Smooth muscle cell (in vitro differentiated cells): ENCODE data around the gene NEUROD2. TPM values are rescaled to one million over a fixed set of nuclear protein-coding genes. Genes with fewer than 3 reads are reported as not detected.

ENCODE experiments used
- DNase-seq: peaks from one replicate; lab custom pipeline; 2025; ENCODE audit not compliant: unreplicated experiment; lab: John Stamatoyannopoulos, UW
- H2AFZ ChIP-seq: fragments of 200-600 bp; sonication (generic); 2 replicates; pipeline ENCODE4 v1.6.0; 2016; ENCODE audit warnings: antibody characterized with exemption, low read depth, mild to moderate bottlenecking
- H3F3A ChIP-seq: fragments of 200-600 bp; sonication (generic); 2 replicates; pipeline ENCODE4 v1.6.0; 2017; ENCODE audit warnings: antibody characterized with exemption, low read depth
- H3K27ac ChIP-seq: fragments of 200-600 bp; sonication (generic); 2 replicates; pipeline ENCODE4 v1.5.1; 2016; ENCODE audit warnings: low read depth, mild to moderate bottlenecking
- H3K27me3 ChIP-seq: fragments of 200-600 bp; sonication (generic); 2 replicates; pipeline ENCODE4 v1.6.1; 2016; ENCODE audit warnings: low read depth, mild to moderate bottlenecking
- H3K36me3 ChIP-seq: fragments of 200-600 bp; sonication (generic); 2 replicates; pipeline ENCODE4 v1.5.1; 2016; ENCODE audit warnings: low read depth
- H3K4me1 ChIP-seq: fragments of 200-600 bp; sonication (generic); 2 replicates; pipeline ENCODE4 v1.5.1; 2016; ENCODE audit warnings: low read depth
- H3K4me2 ChIP-seq: fragments of 200-600 bp; sonication (generic); 2 replicates; pipeline ENCODE4 v1.6.0; 2016; ENCODE audit warnings: mild to moderate bottlenecking
- H3K4me3 ChIP-seq: fragments of 200-600 bp; sonication (generic); 2 replicates; pipeline ENCODE4 v1.5.1; 2016; ENCODE audit warnings: mild to moderate bottlenecking
- H3K79me2 ChIP-seq: fragments of 200-600 bp; sonication (generic); 2 replicates; pipeline ENCODE4 v1.6.0; 2016; ENCODE audit warnings: low read depth, mild to moderate bottlenecking
- H3K9ac ChIP-seq: fragments of 200-600 bp; sonication (generic); 2 replicates; pipeline ENCODE4 v1.6.0; 2016; ENCODE audit warnings: low read depth
- H3K9me3 ChIP-seq: fragments of 200-600 bp; sonication (generic); replicated peaks from 2 replicates; pipeline ENCODE4 v1.5.1; 2016; ENCODE audit warnings: low read depth
- H4K20me1 ChIP-seq: fragments of 200-600 bp; sonication (generic); 2 replicates; pipeline ENCODE4 v1.6.0; 2016; ENCODE audit warnings: low read depth
- CTCF ChIP-seq: fragments of 200-600 bp; sonication (generic); IDR thresholded peaks from 2 replicates; pipeline ENCODE4 v1.5.1; 2017; ENCODE audit warnings: borderline replicate concordance, mild to moderate bottlenecking, antibody characterized with exemption; ENCODE audit not compliant: insufficient read depth, poor library complexity, severe bottlenecking
- WGBS: methylation state at CpG from one replicate; pipeline ENCODE4 v1.1.7; 2016; ENCODE audit warnings: low lambda C conversion rate; 5-methylcytosine and 5-hydroxymethylcytosine counted together
- polyA plus RNA-seq: library from polyadenylated mRNA; unstranded; fragments of >200 nt; fragmentation: Nextera tagmentation; extraction: Ambion mirVana; gene quantifications from 2 replicates; pipeline ENCODE4 v1.2.1, GENCODE V29; 2016
- total RNA-seq: library from RNA; depleted of rRNA; stranded (reverse); fragments of >200 nt; gene quantifications from 2 replicates; pipeline ENCODE4 v1.2.3, GENCODE V29; 2014

Gene NEUROD2
- total and polyA plus RNA-seq, 2 experiments from 2014 or later: 0.19 TPM; not detected in 1

- Histone ChIP-seq H4K20me1 (no peaks in the 10 kb centered on the region), H3K4me3 (no peak overlapping the region), H3K4me1 (no peaks in the 10 kb centered on the region), H3K79me2 (no peaks in the 10 kb centered on the region), H3K27me3 (peaks cover 100% of the 10 kb centered on the region), H3K27ac (no peak overlapping the region), H3K4me2 (no peak overlapping the region), H3K9ac (no peak overlapping the region), H3K36me3 (no peaks in the 10 kb centered on the region), H3F3A (no peaks in the 10 kb centered on the region), H2AFZ (no peak overlapping the region), H3K9me3 (no peaks in the 10 kb centered on the region)
- WGBS: 3% methylated on average over 36 of the region's 36 CpGs
- no peak for TF ChIP-seq CTCF
- DNase-seq: no peak
Measured at GRCh38 chr17:39599004-39599664, 8.6 kb downstream of the NEUROD2 start.

GRCh38 chr17:39598630-39599003 lies 9.1 kb downstream of the NEUROD2 start:
- no peak overlapping the region for H2AFZ ChIP-seq
- H3K4me1 ChIP-seq: no peaks in the 10 kb centered on the region
- no peak overlapping the region for H3K4me3 ChIP-seq
- no peak overlapping the region for H3K9ac ChIP-seq
- DNase-seq: no peak
- no peak for TF ChIP-seq CTCF
- peaks cover 100% of the 10 kb centered on the region for H3K27me3 ChIP-seq
- no peaks in the 10 kb centered on the region for H3F3A ChIP-seq
- H3K36me3 ChIP-seq: no peaks in the 10 kb centered on the region
- H4K20me1 ChIP-seq: no peaks in the 10 kb centered on the region
- no peak overlapping the region for H3K4me2 ChIP-seq
- no peaks in the 10 kb centered on the region for H3K79me2 ChIP-seq
- 9% methylated on average over 17 of the region's 17 CpGs for WGBS
- no peaks in the 10 kb centered on the region for H3K9me3 ChIP-seq
- H3K27ac ChIP-seq: no peak overlapping the region

- H3K79me2 ChIP-seq: no peaks in the 10 kb centered on the region
- no peak overlapping the region for H2AFZ ChIP-seq
- H3K4me3 ChIP-seq: no peak overlapping the region
- no peaks in the 10 kb centered on the region for H4K20me1 ChIP-seq
- H3K4me2 ChIP-seq: no peak overlapping the region
- 17% methylated on average over 13 of the region's 13 CpGs for WGBS
- H3K27ac ChIP-seq: no peak overlapping the region
- no peak for DNase-seq
- no peak for TF ChIP-seq CTCF
- H3K27me3 ChIP-seq: peaks cover 100% of the 10 kb centered on the region
- no peaks in the 10 kb centered on the region for H3K9me3 ChIP-seq
- no peaks in the 10 kb centered on the region for H3K36me3 ChIP-seq
- no peaks in the 10 kb centered on the region for H3K4me1 ChIP-seq
- no peak overlapping the region for H3K9ac ChIP-seq
- H3F3A ChIP-seq: no peaks in the 10 kb centered on the region
Measured at GRCh38 chr17:39598047-39598481, 9.7 kb downstream of the NEUROD2 start.
